GM21717 (cell line): ENCODE data around the gene OTP.

ENCODE experiments used
- ATAC-seq: cut with Tn5 transposase; IDR thresholded peaks from one replicate; pipeline ENCODE4 v1.9.1; 2021; ENCODE audit warnings: mild to moderate bottlenecking, moderate library complexity; ENCODE audit not compliant: unreplicated experiment

OTP gene

GRCh38 chr5:77640589-77641396, 2.3 kb upstream of the OTP start:
- no peak for ATAC-seq

GRCh38 chr5:77638763-77639671, 504 bp upstream of the OTP start:
- ATAC-seq, result no peak

GRCh38 chr5:77637170-77637997, 1.1 kb downstream of the OTP start:
- ATAC-seq, result no peak

DNA sequence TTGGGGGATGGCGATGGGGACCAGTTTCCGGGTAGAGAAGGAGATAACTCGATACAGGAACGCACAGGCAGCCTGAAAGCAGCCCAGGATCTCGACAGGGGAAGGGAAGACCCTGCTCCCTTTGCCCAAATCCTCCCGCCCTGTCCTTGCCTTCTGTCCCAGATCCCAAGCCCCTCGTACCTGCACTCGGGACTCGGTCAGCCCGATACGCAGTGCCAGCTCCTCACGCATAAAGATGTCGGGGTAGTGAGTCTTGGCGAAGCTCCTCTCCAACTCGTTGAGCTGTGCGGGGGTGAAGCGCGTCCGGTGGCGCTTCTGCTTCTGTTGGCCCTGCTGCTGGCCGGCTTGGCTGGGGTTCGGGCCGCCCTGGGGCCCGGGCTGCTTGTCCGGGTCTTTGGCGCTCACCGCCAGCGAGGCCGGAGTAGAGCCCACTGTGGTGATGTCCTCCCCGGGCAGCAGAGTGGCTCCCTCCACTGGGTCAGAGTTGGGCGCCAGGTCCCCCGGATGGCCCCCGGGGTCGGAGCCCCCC, 1.8 kb downstream of the OTP start:
- ATAC-seq, result no peak

DNA sequence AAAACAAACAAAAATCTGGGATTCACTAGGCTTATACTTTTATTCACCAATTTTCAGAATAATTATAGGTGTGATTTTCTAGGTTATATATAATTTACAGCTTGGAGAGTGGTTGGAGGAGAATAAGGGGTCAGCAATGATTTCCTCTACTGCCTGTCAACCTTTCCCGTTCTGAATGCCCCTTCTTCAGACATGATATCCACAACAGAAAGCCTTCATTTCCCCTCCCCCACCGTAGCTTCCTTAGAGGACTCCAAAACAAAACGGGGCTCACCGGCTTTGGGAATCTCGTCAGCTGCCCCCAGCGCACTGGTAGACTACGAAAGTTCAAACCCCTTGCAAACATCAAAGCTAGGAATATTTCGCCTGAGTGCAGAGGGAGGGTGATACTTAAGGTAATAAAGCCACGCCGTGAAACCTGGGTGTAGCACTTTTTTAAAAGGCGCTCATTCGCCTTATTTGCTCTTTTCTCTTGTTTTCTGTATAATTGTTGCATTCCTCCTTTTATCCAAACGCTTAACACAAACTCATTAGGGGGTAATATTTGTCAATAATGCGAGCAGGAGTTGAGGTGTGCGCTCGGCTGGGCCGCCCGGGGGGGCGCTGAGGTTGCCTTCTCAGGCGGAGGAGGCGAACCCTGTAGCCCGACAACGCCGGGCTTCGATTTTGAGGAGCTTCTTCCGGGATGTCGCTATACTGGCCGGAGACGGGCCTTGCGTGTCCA, 2.4 kb downstream of the OTP start:
- no peak for ATAC-seq

GRCh38 chr5:77635067-77635916, 3.2 kb downstream of the OTP start:
- no peak for ATAC-seq

DNA sequence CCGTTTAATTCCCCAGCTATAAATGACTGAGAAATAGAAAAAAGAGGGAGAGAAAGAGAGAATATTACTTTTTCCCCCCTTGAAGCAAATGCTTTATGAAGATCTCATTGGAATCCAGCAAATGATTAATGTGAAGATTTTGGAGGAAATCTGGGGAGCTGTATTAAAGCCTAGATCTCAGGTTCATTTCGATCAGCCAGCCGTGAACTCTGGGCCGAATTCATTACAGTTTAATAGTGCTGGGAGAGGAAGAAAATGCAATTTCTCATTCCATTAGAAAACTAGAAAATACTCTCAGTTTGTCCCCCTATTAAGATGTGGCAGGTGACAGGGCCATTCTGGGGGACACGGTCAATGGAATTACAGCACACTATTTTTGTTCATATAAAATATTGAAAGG, 4.8 kb downstream of the OTP start:
- no peak for ATAC-seq

GRCh38 chr5:77633207-77633675, 5.3 kb downstream of the OTP start:
- ATAC-seq, result no peak

DNA sequence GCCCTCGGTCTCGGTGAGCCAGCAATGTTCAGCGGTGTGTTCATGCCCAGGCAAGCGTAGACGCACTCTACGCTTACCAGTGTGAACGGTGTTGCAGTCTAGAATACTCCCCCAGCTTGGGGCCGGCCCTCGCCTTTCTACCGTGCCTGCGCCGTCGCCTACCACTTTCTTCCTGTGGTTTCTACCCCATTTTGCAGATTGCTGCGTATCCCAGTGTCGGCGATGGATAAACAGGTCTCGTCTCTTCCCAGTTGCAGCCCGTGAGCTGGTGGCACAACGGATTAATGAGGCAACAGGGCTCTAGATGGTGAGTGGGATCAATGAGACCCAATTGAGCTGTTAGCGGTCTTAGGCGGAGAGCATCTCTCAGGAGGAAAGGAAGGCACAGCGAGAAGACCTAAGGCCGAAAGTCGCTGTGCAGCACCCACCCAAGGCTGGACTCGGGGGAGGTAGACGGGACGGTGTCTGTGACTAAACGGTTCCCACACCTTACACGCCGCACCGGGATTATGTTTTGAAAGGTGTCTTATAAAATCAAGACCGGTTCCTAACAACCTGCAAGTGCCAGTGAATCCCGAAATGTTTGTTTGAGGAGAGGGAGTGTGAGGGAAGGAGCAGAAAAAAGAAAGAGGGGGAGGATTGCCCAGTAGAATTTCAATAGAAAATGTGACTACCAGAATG, 5.8 kb downstream of the OTP start:
- no peak for ATAC-seq

- ATAC-seq, result peak; percentile 91
Observed at GRCh38 chr5:77630114-77630680, 8.3 kb downstream of the OTP start.

GRCh38 chr5:77629509-77630113, 8.9 kb downstream of the OTP start:
- no peak for ATAC-seq

DNA sequence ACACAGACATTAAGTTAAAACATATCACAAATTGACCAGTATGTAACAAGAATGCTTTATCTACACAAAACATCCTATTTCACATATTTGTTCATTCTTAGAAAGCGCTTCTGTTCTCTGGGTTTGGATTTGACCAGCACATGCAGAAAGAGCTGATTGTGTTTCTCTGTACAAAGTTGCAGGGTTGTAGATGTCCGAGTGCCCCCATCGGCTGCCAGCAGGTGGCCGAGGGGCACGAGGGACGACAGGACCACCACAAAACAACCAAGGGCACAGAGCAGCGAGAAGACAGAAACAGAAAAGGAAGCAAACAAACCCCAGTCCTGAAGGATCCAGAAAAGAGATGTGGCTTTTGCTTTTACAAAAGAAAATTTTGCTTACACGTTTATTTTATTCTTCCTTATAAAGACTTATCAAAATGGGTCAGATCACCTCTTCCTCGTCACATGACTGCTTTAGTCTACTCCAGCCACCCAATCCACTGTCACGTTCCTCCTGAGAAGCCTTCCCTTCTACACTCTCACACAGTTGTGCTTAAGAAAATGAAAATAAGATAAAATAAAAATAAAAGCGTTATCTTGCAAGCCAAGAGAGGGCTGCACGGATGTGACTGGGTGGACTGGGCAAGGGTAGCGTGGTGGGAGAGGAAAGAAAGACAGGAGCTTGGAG, 9.5 kb downstream of the OTP start:
- ATAC-seq, result no peak

GRCh38 chr5:77627869-77628674, 10.4 kb downstream of the OTP start:
- no peak for ATAC-seq

DNA sequence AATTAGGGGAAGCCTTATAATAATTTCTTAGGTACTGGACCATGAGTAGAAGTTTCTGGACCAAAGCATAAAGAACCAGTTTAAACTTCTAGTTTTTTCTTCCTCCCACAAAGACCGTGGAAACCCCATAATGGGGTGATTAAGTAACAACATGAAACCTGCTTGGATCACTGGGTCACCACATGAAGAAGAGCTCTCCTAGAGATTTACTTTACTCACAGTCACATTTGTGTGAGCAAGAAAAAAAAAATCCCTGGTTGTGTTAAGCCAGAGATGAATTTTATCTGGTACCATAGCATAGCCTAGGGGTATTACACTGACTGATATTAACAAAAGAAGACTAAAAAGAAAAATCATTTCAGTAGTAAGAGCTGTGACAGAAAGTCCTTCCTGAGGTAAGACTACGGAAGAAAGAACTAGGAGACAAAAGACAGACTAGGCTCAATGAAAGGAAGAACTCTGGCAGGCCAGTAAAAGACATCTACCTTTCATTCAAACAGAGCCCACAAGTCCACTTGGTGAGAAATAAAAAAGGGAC, 15.2 kb downstream of the OTP start:
- no peak for ATAC-seq

GRCh38 chr5:77621440-77621839, 17.1 kb downstream of the OTP start:
- ATAC-seq, result no peak

DNA sequence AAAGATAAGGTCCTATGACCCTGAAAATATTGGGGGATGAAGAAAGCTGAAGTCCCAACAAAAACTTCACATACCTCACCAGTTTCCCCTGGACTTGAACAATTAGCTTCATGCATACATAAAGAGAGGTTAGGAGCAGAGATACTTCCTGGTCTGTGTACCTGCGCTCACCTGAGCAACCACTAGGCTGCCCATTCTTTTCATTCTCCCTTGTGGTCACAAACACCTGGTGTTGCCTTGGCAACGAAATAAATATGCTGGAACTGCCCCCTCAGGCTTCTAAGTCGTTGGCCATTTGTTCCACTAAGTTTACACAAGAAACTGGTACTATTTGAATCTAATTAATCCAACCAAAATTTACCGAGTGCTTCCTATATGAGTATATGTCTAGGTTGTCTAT, 18.1 kb downstream of the OTP start:
- no peak for ATAC-seq
